ENCODE data around the gene BHMT2.
A peak's percentile ranks its signal among the peaks of the same experiment; 100 is the strongest.

The BHMT2 gene

DNA sequence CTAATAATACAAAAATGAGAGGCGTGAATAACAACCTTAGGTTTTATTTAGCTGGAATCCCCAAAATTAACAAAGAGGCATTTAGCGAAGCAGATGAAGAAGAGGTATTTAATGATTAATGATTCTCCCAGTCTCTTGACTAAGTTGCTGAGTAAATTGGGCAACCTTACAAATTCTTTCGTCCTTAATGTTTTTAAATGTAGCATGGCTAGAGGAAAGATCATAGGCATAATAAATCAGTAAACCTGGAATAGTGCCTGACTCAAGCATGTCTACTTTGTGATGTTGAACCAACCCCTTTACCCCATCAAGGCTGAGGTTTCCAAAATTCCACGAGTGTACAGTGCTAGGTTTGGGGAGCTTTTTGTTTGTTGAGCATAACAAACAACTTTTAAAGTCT lies 49.9 kb downstream of the BHMT2 start:
- DNase-seq (ENCODE audit: low read depth, low spot score), result no peak

GRCh38 chr5:79120221-79120620 lies 50.7 kb downstream of the BHMT2 start:
- no peak for DNase-seq (ENCODE audit: low read depth, low spot score)

DNA sequence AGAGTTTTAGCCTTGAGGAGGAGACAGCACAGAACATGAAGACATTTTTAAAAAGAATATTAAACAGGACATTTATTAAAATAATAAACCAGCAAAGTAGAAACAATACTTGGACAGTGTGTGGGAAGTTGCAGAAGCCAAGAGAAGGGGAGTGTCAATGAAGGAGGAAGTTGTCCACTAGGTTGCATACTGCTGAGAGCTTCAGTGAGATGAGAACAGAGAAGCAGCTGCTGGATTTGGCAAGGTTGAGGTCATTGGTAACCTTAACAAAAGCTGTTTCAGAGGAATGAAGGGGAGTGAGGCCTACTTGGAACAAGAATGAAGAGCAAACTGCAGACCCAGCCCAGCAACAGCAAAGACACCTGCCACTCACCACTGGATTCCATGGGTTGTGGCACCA lies 53.4 kb downstream of the BHMT2 start:
- DNase-seq (ENCODE audit: low read depth, low spot score), result no peak

DNA sequence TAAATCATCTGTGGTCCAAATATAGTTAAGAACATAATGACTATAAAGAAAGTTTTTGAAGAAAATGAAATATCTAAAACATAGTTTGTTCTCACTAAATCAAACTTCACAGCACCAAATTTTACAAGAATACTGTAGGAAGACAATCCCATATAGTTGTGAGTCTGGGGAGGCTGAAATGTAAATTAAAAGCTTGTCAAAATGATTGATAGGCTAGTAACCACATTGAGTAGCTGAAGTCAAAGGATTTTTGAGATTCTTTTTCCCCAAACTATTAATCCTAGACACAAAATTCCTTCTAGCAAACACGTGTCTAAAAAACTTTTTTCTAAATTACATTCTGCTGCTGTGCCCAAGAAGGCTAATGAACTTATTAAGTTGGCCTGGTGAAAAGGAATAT lies 55.0 kb downstream of the BHMT2 start:
- DNase-seq (ENCODE audit: low read depth, low spot score), result no peak

- peak; percentile 14 for DNase-seq (ENCODE audit: low read depth, low spot score)
Observed at GRCh38 chr5:79130781-79131180, 61.2 kb downstream of the BHMT2 start.

DNA sequence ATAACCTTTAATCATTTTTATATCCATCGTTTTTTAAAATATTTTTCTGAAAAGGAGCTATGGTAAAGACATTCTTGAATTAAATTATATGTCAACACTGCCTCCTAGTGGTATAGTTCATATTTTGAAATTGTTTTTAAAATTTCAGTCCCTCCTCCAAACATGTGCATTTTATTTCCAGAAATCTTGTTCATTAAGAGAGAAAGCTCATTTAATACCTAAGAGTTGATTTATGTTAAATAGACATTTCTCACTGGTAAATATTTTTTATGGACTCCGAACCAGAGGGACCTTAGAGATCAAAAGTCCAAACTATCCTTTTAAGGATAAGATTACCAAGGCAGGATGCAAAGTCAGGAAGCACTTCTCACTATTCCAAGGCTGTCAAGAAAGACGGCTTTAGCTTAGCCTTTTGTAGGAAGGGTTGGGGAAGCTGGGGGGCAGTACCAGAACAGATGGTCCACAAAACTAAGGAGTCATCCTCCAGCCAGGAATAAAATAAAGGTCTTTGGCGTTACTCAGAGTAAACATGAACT lies 63.6 kb downstream of the BHMT2 start:
- no peak for DNase-seq (ENCODE audit: low read depth, low spot score)

GRCh38 chr5:79133657-79134451 lies 64.3 kb downstream of the BHMT2 start:
- DNase-seq (ENCODE audit: low read depth, low spot score), result peak; percentile 83

GRCh38 chr5:79135790-79136553 lies 66.4 kb downstream of the BHMT2 start:
- DNase-seq (ENCODE audit: low read depth, low spot score), result no peak

GRCh38 chr5:79136618-79137017 lies 67.1 kb downstream of the BHMT2 start:
- DNase-seq (ENCODE audit: low read depth, low spot score), result no peak

All from ELF-1 (cell line).